Osteocyte (in vitro differentiated cells): ENCODE data around the gene RGS7. TPM values are rescaled to one million over a fixed set of nuclear protein-coding genes. Genes with fewer than 3 reads are reported as not detected.

Experiments used
- DNase-seq: peaks from one replicate; pipeline ENCODE4 v3.0.0; 2021; ENCODE audit warnings: mixed read lengths; ENCODE audit not compliant: unreplicated experiment; ENCODE audit errors: extremely low spot score
- H3K27ac Mint-ChIP-seq: one replicate; pipeline ENCODE4 v1.8.0; 2021; ENCODE audit warnings: mild to moderate bottlenecking, mixed read lengths; ENCODE audit not compliant: unreplicated experiment
- H3K27me3 Mint-ChIP-seq: one replicate; pipeline ENCODE4 v1.8.0; 2021; ENCODE audit warnings: mixed read lengths; ENCODE audit not compliant: unreplicated experiment
- H3K36me3 Mint-ChIP-seq: one replicate; pipeline ENCODE4 v1.8.0; 2021; ENCODE audit warnings: mixed read lengths; ENCODE audit not compliant: unreplicated experiment
- H3K4me1 Mint-ChIP-seq: one replicate; pipeline ENCODE4 v1.8.0; 2021; ENCODE audit warnings: mixed read lengths; ENCODE audit not compliant: unreplicated experiment
- H3K4me3 Mint-ChIP-seq: one replicate; pipeline ENCODE4 v1.8.0; 2021; ENCODE audit warnings: mild to moderate bottlenecking, moderate library complexity, mixed read lengths; ENCODE audit not compliant: unreplicated experiment
- H3K9me3 Mint-ChIP-seq: one replicate; pipeline ENCODE4 v1.8.0; 2021; ENCODE audit warnings: mixed read lengths; ENCODE audit not compliant: unreplicated experiment
- total RNA-seq: library from RNA; stranded (reverse); gene quantifications from 2 replicates; pipeline ENCODE4 v1.2.1, GENCODE V29; 2021
- TF ChIP-seq, protein P1 (sequence below): fragments of 200-600 bp; sonication (generic); IDR thresholded peaks from 2 replicates; pipeline ENCODE4 v1.5.0; 2021; ENCODE audit warnings: antibody characterized with exemption, mild to moderate bottlenecking, moderate library complexity

Gene RGS7
- total RNA-seq, 1 donor from 2014 or later, result 10.9 TPM

GRCh38 chr1:241355311-241356010, 1.5 kb downstream of the RGS7 start:
- peaks cover 46% of the 10 kb centered on the region for H3K4me1 Mint-ChIP-seq
- no peak overlapping the region for H3K27ac Mint-ChIP-seq
- H3K4me3 Mint-ChIP-seq, result peak overlapping the region; percentile 87
- no peaks in the 10 kb centered on the region for H3K9me3 Mint-ChIP-seq
- no peak for DNase-seq
- no peaks in the 10 kb centered on the region for H3K27me3 Mint-ChIP-seq
- peaks cover 3% of the 10 kb centered on the region for H3K36me3 Mint-ChIP-seq
- TF ChIP-seq, protein P1, sequence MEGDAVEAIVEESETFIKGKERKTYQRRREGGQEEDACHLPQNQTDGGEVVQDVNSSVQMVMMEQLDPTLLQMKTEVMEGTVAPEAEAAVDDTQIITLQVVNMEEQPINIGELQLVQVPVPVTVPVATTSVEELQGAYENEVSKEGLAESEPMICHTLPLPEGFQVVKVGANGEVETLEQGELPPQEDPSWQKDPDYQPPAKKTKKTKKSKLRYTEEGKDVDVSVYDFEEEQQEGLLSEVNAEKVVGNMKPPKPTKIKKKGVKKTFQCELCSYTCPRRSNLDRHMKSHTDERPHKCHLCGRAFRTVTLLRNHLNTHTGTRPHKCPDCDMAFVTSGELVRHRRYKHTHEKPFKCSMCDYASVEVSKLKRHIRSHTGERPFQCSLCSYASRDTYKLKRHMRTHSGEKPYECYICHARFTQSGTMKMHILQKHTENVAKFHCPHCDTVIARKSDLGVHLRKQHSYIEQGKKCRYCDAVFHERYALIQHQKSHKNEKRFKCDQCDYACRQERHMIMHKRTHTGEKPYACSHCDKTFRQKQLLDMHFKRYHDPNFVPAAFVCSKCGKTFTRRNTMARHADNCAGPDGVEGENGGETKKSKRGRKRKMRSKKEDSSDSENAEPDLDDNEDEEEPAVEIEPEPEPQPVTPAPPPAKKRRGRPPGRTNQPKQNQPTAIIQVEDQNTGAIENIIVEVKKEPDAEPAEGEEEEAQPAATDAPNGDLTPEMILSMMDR, result no peak

DNA sequence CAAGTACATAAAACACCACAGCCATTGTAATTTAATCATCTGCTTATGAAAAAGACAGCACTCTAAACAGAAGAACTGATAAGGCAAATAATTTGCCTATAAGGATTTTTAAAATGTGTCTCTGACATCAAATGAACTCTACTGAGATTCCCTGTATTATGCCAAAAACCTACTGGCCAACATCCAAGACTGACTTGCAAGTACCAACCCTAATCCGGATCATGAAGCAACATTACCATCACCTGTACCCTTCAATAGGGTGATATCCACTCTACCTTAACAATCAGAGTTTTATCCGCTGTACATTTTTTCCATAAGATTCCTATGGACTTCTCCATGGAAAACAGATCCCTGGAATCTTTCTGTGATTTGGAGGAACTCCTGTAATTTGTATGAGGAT, 4.6 kb downstream of the RGS7 start:
- H3K4me3 Mint-ChIP-seq, result no peak overlapping the region
- peaks cover 42% of the 10 kb centered on the region for H3K4me1 Mint-ChIP-seq
- no peak for DNase-seq
- H3K27ac Mint-ChIP-seq, result no peak overlapping the region
- peaks cover 10% of the 10 kb centered on the region for H3K36me3 Mint-ChIP-seq
- no peaks in the 10 kb centered on the region for H3K9me3 Mint-ChIP-seq
- TF ChIP-seq, protein P1, result no peak
- no peaks in the 10 kb centered on the region for H3K27me3 Mint-ChIP-seq

GRCh38 chr1:241351841-241352240, 5.2 kb downstream of the RGS7 start:
- no peaks in the 10 kb centered on the region for H3K27me3 Mint-ChIP-seq
- H3K36me3 Mint-ChIP-seq, result peaks cover 10% of the 10 kb centered on the region
- H3K4me1 Mint-ChIP-seq, result peaks cover 42% of the 10 kb centered on the region
- H3K4me3 Mint-ChIP-seq, result no peak overlapping the region
- no peak for DNase-seq
- TF ChIP-seq, protein P1, result no peak
- no peak overlapping the region for H3K27ac Mint-ChIP-seq
- H3K9me3 Mint-ChIP-seq, result no peaks in the 10 kb centered on the region

- H3K9me3 Mint-ChIP-seq, result no peaks in the 10 kb centered on the region
- H3K27me3 Mint-ChIP-seq, result no peaks in the 10 kb centered on the region
- TF ChIP-seq, protein P1, result no peak
- H3K27ac Mint-ChIP-seq, result no peak overlapping the region
- H3K36me3 Mint-ChIP-seq, result peaks cover 5% of the 10 kb centered on the region
- no peak for DNase-seq
- H3K4me1 Mint-ChIP-seq, result peaks cover 7% of the 10 kb centered on the region
- H3K4me3 Mint-ChIP-seq, result no peak overlapping the region
These were observed 13.0 kb downstream of the RGS7 start for GRCh38 chr1:241343956-241344355.

DNA sequence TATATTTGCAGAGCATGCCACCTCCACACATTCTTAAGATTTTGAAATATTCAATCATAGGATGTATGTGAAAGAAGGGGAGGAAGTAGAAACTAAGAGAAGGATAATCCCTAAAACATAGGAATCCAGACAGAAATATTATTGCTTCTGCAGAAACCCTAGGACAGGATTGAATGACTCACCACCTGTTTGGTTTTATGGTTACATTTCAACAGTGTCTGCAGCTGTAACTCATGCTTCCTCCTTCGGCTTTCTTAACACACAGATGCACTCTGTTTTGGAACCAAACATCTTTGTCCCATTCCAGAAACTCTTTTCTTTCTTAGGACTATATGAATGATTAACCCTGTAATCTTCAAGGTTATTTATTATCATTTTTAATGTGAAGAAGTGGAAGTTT, 20.7 kb downstream of the RGS7 start:
- no peak overlapping the region for H3K4me3 Mint-ChIP-seq
- peaks cover 3% of the 10 kb centered on the region for H3K36me3 Mint-ChIP-seq
- peaks cover 38% of the 10 kb centered on the region for H3K4me1 Mint-ChIP-seq
- H3K27me3 Mint-ChIP-seq, result no peaks in the 10 kb centered on the region
- TF ChIP-seq, protein P1, result no peak
- H3K9me3 Mint-ChIP-seq, result no peaks in the 10 kb centered on the region
- H3K27ac Mint-ChIP-seq, result no peak overlapping the region
- no peak for DNase-seq
